ENCODE measurements around the gene TPPP. TPM values are rescaled to one million over a fixed set of nuclear protein-coding genes. Genes with fewer than 3 reads are reported as not detected.

TPPP gene
- total RNA-seq, 2 experiments from 2014 or later: 0.10 to 0.15 TPM

DNA sequence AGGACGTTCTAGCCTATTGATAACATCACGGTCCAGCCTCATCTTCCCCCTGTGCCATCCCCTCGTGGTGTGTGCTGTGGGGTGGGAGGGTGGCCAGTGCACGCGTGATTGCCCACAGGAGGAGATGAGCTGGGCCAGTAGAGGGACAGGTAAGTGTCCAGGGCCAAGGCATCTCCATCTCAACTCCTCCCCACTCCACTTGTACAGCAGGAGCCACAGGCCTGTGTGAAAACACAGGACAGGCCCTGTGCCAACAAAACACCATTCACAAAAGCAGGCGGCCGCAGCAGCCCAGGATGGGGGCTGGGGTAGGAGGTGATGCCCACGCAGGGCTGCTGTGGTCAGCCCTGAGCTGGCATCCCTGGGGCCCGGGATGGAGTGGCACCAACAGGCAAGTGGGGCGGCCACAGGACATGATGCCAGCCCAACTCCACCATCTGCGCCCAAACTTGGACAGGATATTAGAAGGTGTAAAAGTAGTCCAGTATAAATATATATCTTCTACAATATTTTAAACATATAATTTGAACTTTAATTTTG is 32.6 kb downstream of the TPPP start:
- H3K27me3 Mint-ChIP-seq: no peaks in the 10 kb centered on the region
- no peak overlapping the region for H3K27ac Mint-ChIP-seq
- no peak overlapping the region for H3K4me3 Mint-ChIP-seq
- H3K36me3 Mint-ChIP-seq (ENCODE audit: low read depth): peaks cover 45% of the 10 kb centered on the region
- ChIA-PET POLR2A (no interaction called here), CTCF (no interaction called here)
- no peak for DNase-seq
- H3K9me3 Mint-ChIP-seq: no peaks in the 10 kb centered on the region
- H3K4me1 Mint-ChIP-seq: no peaks in the 10 kb centered on the region

DNA sequence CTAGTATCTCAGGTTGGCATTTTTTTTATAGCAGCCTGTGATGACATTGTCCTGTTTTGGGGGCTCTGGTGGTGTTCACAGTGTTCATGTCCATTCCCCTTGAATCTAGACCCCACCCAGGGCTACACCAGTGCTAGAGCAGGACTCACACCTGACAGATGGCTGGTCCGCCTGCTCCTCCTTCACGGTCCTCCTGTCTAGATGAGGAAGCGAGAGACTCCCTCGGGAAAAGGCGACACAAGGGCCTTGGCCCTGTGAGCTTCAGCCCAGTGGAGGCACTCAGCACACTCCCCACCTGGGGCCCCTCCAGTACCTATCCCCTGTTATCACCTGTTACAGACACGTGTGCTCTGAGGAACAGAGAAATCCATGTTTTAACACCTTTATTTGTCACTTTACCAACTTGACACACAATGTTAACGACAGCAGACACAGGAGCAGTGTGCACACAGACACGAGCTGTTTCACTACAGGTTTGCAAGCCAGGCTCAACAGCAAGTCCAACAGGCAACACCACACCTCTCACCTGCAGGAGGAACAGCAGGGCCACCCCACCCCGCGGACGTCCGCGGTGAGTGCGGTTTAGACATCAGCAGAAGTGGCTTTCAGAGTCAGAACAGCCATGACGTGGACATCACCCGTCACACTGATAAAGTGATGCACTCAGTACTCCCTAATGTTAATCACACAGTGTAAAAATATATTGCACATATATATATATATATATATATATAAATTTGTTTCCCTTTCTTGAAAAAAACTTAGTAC is 33.5 kb downstream of the TPPP start:
- POLR2A ChIA-PET: no interaction called here
- DNase-seq: no peak

DNA sequence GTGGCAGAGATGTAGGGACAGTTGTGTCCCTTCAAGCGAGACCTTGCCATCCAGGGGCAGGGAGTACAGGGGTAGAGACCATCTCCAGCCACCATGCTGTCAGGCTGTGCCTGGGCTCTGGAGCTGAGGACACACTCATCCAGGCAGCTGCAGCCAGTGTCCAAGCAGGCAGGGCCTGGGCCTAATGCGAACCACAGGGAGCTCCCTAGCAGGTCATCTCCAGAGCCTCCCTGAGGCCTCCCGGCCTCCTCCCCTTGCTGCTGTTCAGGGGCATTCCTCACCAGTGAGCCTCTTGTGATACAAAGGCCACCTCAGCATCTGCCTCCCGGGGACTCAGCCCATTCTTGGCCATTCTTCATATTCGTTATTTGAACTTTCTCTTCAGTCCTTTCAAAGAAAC is 35.0 kb downstream of the TPPP start:
- no peaks in the 10 kb centered on the region for H3K27me3 Mint-ChIP-seq
- H3K36me3 Mint-ChIP-seq (ENCODE audit: low read depth): peaks cover 42% of the 10 kb centered on the region
- no peak overlapping the region for H3K27ac Mint-ChIP-seq
- no peaks in the 10 kb centered on the region for H3K9me3 Mint-ChIP-seq
- ChIA-PET CTCF (no interaction called here), POLR2A (no interaction called here)
- no peak for DNase-seq
- no peaks in the 10 kb centered on the region for H3K4me1 Mint-ChIP-seq
- no peak overlapping the region for H3K4me3 Mint-ChIP-seq

More for the DNA sequence above, 33.5 kb downstream of the TPPP start:
- Mint-ChIP-seq H3K36me3 (ENCODE audit: low read depth) (peaks cover 46% of the 10 kb centered on the region), H3K4me3 (no peak overlapping the region), H3K27ac (no peak overlapping the region), H3K9me3 (no peaks in the 10 kb centered on the region), H3K4me1 (no peaks in the 10 kb centered on the region), H3K27me3 (no peaks in the 10 kb centered on the region)
- CTCF ChIA-PET: no interaction called here

DNA sequence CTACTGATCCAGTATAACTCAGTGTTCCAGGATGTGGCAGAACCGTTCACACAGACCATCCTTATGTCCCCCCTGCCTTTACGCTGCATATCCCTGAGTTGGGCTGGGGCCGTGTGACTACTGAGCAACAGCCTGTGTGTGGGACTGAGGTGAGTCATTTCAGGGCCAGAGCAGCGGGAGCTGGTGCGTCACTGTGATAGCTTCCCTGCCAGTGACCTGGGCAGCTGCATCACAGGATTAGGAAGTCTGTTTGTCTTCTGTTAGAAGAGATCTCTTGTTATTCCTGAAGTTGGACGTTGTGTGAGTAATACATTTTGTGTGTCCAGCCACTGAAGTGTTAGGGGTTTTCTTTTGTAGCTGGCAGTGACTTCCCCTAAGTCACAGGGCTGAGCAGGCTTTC is 35.6 kb downstream of the TPPP start:
- ChIA-PET CTCF (no interaction called here), POLR2A (no interaction called here)
- no peak overlapping the region for H3K27ac Mint-ChIP-seq
- DNase-seq: no peak
- no peaks in the 10 kb centered on the region for H3K9me3 Mint-ChIP-seq
- peaks cover 42% of the 10 kb centered on the region for H3K36me3 Mint-ChIP-seq (ENCODE audit: low read depth)
- no peak overlapping the region for H3K4me3 Mint-ChIP-seq
- H3K27me3 Mint-ChIP-seq: no peaks in the 10 kb centered on the region
- no peaks in the 10 kb centered on the region for H3K4me1 Mint-ChIP-seq

DNA sequence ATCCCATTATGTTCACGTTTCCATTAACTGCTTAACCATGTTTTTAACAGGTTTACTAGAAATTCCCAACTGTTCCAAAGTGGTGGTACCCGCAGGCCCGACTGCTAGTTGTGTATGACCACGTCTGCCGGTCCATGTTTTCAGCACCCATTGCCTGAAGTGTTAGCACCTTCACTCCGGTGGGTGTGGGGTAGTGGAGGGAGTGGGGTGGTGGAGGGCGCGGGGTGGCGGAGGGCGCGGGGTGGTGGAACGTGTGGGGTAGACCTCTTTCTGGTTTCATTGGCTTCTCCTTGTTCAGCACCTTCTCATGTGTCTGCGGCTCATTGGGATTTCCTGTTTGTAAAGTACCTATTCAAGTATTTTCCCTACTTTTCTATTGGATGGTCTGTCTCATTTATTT is 37.7 kb downstream of the TPPP start:
- peaks cover 34% of the 10 kb centered on the region for H3K36me3 Mint-ChIP-seq (ENCODE audit: low read depth)
- no peaks in the 10 kb centered on the region for H3K9me3 Mint-ChIP-seq
- H3K4me1 Mint-ChIP-seq: no peaks in the 10 kb centered on the region
- POLR2A ChIA-PET: no interaction called here
- H3K27ac Mint-ChIP-seq: no peak overlapping the region
- H3K27me3 Mint-ChIP-seq: no peaks in the 10 kb centered on the region
- H3K4me3 Mint-ChIP-seq: no peak overlapping the region
- CTCF ChIA-PET: no interaction called here
- no peak for DNase-seq

DNA sequence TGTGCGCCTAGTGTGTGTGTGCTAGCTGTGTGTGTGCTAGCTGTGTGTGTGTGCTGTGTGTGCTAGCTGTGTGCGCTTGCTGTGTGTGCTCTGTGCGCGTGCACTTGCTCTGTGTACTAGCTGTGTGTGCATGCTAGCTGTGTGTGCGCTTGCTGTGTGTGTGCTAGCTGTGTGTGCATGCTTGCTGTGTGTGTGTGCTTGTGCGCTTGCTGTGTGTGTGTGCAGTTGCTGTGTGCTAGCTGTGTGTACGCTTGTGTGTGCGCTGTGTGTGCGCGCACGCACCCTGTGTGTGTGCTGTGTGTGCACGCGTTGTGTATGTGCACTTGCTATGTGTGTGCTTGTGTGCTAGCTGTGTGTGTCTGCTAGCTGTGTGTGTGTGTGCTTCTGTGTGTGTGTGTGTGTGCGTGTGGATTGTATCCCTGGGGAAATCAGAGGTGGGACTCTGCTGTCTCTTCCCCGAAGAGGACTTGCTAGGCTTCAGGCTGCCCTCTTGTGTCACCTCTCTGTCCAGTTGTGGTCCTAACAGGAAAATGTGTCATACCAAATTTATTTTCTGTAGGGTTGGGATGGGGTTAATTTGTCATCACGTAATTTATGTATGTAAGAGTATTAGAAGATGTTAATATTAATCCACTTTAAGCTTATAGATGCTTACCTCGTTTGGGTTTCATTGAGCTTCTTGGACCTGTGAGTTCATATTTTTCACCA is 38.9 kb downstream of the TPPP start:
- Mint-ChIP-seq H3K4me1 (no peaks in the 10 kb centered on the region), H3K27me3 (no peaks in the 10 kb centered on the region), H3K9me3 (no peaks in the 10 kb centered on the region), H3K27ac (no peak overlapping the region), H3K36me3 (ENCODE audit: low read depth) (peaks cover 25% of the 10 kb centered on the region), H3K4me3 (no peak overlapping the region)
- ChIA-PET CTCF (interaction anchor here (1.4 kb wide), 1 partner anchor 16 kb away, joined by 5 read pairs; no protein-coding TSS in a partner anchor), POLR2A (interaction anchor here (1.1 kb wide), 1 partner anchor 11 kb away, joined by 4 read pairs; no protein-coding TSS in a partner anchor)
- DNase-seq: no peak

DNA sequence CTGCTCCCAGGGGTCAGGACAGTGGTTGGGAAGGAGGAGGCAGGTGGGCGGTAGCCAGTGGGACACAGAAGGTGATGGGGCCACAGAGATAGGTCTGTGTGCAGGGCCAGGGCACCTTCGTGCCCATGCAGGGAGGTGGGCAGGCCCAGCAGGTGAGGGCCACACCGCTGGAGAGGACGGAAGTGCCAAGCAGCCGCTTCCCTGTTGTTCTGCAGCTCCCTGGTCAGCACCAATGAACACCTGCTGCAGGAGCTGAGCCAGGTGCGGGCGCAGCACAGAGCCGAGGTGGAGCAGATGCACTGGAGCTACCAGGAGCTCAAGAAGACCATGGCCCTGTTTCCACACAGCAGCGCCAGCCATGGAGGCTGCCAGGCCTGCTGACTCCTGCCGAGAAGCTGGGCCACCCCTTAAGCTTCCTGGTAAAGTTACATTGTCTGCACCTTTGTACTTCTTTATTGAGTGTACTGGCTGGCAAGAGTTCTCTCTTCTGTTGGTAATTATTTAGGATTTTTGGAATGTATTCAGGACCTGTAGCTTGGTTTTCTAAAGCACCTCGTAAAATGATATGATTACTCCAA is 40.3 kb downstream of the TPPP start:
- Mint-ChIP-seq H3K36me3 (ENCODE audit: low read depth) (peaks cover 15% of the 10 kb centered on the region), H3K27ac (no peak overlapping the region), H3K4me3 (no peak overlapping the region), H3K9me3 (no peaks in the 10 kb centered on the region), H3K4me1 (no peaks in the 10 kb centered on the region), H3K27me3 (no peaks in the 10 kb centered on the region)
- ChIA-PET CTCF (interaction anchor here (1.4 kb wide), 1 partner anchor 17 kb away, joined by 5 read pairs; no protein-coding TSS in a partner anchor), POLR2A (no interaction called here)
- no peak for DNase-seq

DNA sequence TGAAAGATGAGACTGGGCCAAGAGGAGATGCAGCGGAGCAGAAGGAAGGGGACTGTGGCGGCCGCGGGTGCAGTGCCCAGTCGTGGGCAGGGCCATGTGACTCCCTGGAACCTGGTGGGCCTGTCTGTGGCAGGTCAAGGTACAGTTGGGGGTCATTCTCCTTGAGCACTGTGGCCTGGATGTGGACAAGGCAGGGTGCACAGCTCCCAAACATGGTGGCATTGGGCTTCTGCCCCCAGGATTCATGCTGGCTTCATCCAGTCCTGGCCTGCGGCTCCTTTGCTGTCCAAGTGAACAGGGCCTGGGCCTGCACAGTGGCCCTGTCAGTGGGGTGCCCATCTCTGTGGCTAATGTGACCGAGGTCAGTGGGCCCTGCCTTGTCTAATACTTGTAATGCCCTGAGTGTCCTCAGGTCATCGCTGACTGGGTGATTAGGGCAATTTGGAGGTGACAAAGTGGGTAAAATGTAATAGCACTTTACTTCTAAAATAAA is 41.1 kb downstream of the TPPP start:
- Mint-ChIP-seq H3K27ac (no peak overlapping the region), H3K27me3 (no peaks in the 10 kb centered on the region), H3K4me1 (no peaks in the 10 kb centered on the region), H3K4me3 (no peak overlapping the region), H3K9me3 (no peaks in the 10 kb centered on the region), H3K36me3 (ENCODE audit: low read depth) (peaks cover 10% of the 10 kb centered on the region)
- ChIA-PET CTCF (no interaction called here), POLR2A (no interaction called here)
- DNase-seq: no peak

DNA sequence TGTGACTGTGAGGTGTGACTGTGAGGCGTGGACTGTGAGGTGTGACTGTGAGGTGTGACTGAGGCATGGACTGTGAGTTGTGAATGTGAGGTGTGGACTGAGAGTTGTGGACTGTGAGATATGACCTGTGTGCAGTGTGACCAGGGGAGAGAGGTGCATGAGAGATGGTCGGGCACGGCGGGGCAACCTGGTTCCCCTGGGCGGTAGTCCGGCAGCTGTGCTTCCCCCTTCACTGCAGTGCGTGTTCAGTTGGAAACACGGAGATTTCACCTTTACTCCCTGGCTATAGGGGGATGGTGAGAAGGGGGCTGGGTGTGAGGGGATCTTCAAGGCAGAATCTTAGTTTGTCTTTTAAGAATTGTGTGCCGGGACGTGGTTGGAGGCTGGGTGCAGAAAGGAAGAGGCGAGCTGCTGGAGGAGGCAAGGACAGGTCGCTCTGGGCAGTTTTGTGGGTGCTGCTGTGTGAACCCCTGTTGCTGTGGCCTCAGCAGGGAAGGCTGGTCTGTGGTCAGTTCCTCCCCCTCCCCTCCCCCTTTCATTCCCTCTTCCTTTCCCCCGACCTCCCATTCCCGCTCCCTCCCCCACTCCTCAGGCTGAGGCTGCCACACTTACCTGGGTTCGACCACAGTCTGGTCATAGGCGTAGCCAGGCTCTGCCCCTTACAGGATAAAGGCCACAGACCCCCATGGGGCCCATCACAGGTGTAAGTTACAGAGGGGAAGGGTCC is 41.7 kb downstream of the TPPP start:
- Mint-ChIP-seq H3K36me3 (ENCODE audit: low read depth) (peaks cover 8% of the 10 kb centered on the region), H3K4me3 (no peak overlapping the region), H3K4me1 (no peaks in the 10 kb centered on the region), H3K27ac (no peak overlapping the region), H3K9me3 (no peaks in the 10 kb centered on the region), H3K27me3 (no peaks in the 10 kb centered on the region)
- CTCF ChIA-PET: no interaction called here
- no peak for DNase-seq
- POLR2A ChIA-PET: no interaction called here

DNA sequence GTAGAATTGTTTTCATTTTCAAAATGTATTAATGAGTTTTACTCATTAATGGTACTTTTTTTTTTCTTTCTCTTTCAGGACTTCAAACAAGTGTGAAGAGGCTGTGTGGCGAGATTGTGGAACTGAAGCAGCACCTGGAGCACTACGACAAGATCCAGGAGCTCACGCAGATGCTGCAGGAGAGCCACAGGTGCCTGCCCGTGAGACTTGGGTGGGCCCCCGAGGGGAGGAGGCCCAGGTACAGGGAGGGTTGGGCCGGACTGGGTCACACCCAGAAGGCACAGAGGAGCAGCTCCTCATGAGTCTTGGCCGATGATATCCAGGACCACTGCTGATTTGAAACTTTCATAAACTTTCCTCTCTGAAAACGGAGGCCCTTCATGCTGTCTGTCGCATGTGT is 45.4 kb downstream of the TPPP start:
- Mint-ChIP-seq H3K9me3 (no peaks in the 10 kb centered on the region), H3K27me3 (no peaks in the 10 kb centered on the region), H3K36me3 (ENCODE audit: low read depth) (peaks cover 24% of the 10 kb centered on the region), H3K4me3 (no peak overlapping the region), H3K4me1 (peaks cover 2% of the 10 kb centered on the region), H3K27ac (no peak overlapping the region)
- ChIA-PET POLR2A (no interaction called here), CTCF (no interaction called here)
- no peak for DNase-seq

DNA sequence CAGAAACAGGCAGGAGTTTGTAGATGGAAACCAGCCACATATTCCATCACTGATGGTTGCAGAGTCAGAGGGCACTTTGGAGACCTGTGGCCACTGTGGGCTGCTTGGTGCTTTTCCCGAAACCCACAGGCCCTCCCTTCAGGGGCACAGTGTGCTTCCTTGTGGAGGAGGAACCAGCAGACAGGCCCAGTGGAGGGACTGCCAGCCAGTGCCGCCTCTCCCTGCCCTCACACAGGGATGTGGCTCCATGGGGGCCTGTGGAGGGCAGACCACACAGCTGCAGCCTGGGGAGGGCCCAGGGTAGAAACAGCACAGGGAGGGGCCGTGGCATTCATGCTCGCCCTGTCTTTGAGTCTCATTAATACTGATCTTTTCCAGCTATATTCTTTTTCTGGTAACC is 45.8 kb downstream of the TPPP start:
- Mint-ChIP-seq H3K36me3 (ENCODE audit: low read depth) (peaks cover 24% of the 10 kb centered on the region), H3K4me1 (peaks cover 2% of the 10 kb centered on the region), H3K27me3 (no peaks in the 10 kb centered on the region), H3K4me3 (no peak overlapping the region), H3K27ac (no peak overlapping the region), H3K9me3 (no peaks in the 10 kb centered on the region)
- POLR2A ChIA-PET: no interaction called here
- DNase-seq: no peak
- CTCF ChIA-PET: no interaction called here

DNA sequence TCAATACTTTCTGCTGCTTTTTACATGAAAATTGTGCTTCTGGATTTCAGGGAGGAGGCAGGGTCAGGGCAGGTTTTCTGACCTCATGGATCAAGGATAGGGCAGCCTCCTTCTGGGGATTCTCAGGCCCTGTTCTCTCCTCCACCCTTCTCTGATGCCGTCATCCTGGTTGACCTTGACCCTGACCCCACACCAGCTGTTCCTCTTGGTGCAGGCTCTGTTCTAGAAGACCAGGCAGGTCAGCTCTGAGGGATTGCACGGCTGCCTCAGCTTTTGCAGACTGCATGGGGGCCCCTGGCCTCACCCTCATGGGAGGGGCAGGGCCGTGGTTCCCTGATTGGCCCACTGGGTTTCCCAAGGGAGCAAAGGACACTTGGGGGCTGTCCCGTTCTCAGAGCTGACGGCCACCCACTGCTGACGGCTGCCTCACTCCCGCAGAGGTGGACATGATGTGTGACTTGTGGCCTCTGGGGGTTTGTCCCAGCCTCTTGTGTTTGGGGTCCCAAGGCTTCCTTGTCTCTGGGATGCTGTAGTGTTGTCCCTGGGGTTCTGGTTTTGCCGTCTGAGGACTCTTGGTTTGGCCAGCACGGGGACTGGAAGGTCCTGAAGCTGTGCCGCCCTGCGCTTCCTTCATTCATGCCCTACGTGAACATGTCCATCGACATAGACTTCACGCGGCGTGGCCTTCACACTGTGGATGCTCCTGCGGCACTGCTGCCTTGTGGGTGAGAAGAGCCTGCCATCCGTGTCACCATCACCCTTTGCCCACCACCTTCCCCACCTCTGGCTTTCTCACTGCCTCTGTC is 46.6 kb downstream of the TPPP start:
- peaks cover 24% of the 10 kb centered on the region for H3K36me3 Mint-ChIP-seq (ENCODE audit: low read depth)
- DNase-seq: no peak
- no peak overlapping the region for H3K4me3 Mint-ChIP-seq
- H3K4me1 Mint-ChIP-seq: peaks cover 2% of the 10 kb centered on the region
- POLR2A ChIA-PET: no interaction called here
- CTCF ChIA-PET: no interaction called here
- H3K27me3 Mint-ChIP-seq: no peaks in the 10 kb centered on the region
- no peak overlapping the region for H3K27ac Mint-ChIP-seq
- no peaks in the 10 kb centered on the region for H3K9me3 Mint-ChIP-seq

Data from activated CD4-positive, alpha-beta memory T cell treated with anti-CD3 and anti-CD28 coated beads, Interleukin-2, amount 10 ng/mL, durations not matched to agents 7 days and 5 days (primary cell).